Activated CD8-positive, alpha-beta memory T cell treated with anti-CD3 and anti-CD28 coated beads, Interleukin-2, amount 10 ng/mL, durations not matched to agents 7 days and 5 days (primary cell): ENCODE results near the gene NCOA3. TPM values are rescaled to one million over a fixed set of nuclear protein-coding genes. Genes with fewer than 3 reads are reported as not detected.

ENCODE experiments used
- ATAC-seq: fragments of 150-1000 bp; cut with Tn5 transposase; one replicate; pipeline ENCODE4 v1.10.0; 2021; ENCODE audit warnings: moderate library complexity
- CTCF ChIA-PET: fragments of 350-600 bp; sonication (Branson Sonifier 250); formaldehyde crosslinking; loops from one replicate; lab custom pipeline; 2021; ENCODE audit warnings: antibody characterized with exemption; lab: Charles Lee
- DNase-seq: peaks from one replicate; pipeline ENCODE4 v3.0.0-alpha.2; 2020
- H3K27ac Mint-ChIP-seq: one replicate; pipeline ENCODE4 v1.8.0; 2021; ENCODE audit warnings: mild to moderate bottlenecking, mixed read lengths
- H3K27me3 Mint-ChIP-seq: one replicate; pipeline ENCODE4 v1.8.0; 2021; ENCODE audit warnings: mixed read lengths
- H3K36me3 Mint-ChIP-seq: one replicate; pipeline ENCODE4 v1.8.0; 2021; ENCODE audit warnings: mild to moderate bottlenecking, mixed read lengths
- H3K4me1 Mint-ChIP-seq: one replicate; pipeline ENCODE4 v1.8.0; 2021; ENCODE audit warnings: mixed read lengths
- H3K4me3 Mint-ChIP-seq: one replicate; pipeline ENCODE4 v1.8.0; 2021; ENCODE audit warnings: mild to moderate bottlenecking, moderate library complexity, mixed read lengths
- H3K9me3 Mint-ChIP-seq: one replicate; pipeline ENCODE4 v1.8.0; 2022; ENCODE audit warnings: low read depth, mixed read lengths
- total RNA-seq, 2 experiments: library from RNA; stranded (reverse); gene quantifications; one replicate each; pipeline ENCODE4 v1.2.3, GENCODE V29; 2021

NCOA3 gene
- total RNA-seq, 2 experiments from 2014 or later = 74.9 to 75.8 TPM

GRCh38 chr20:47676912-47677634 is 175.4 kb downstream of the NCOA3 start:
- CTCF ChIA-PET = interaction anchor here (0.7 to 3.1 kb wide), 8 partner anchors 9 to 944 kb away, joined by 3 to 31 read pairs (median 4); no protein-coding TSS in a partner anchor
- no peak for DNase-seq

DNA sequence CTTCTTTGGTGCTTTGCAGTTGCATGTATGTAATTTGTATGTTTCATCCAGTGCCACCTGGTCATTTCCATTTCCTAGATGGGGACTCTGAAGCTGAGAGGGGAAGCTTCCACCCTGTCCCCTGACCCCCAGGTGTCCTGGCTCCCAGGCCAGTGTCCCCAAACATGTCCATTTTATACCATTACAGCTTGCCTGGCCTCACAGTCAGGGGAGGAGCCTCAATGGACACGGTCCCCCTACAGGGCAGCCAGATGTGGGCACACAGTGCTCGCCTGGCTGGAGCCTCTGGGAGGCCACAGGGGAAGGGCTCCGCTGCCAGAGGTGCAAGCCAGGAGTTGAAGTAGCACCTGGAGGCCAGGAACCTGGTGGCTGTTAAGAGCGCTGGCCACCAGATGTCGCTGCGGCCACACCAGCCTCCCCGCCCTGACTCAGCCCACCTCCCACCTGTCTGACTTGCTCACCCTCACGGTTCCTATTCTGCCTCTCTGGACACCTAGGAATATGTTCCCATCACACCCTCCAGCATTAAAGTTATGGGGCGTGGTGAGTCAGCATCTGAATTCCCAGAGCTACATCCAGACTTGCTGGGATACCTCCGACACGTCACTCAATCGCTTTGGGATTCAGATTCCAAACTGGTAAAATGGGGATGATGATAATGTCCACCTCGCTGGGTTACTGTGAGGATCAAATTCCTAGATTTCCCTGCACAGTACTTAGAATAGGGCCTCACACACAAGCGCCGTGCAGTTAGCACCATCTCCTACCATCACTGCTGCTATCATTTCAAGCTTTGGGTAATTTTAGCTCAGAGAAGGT is 176.2 kb downstream of the NCOA3 start:
- peak; percentile 71 for ATAC-seq
- CTCF ChIA-PET = interaction anchor here (0.7 to 3.1 kb wide), 11 partner anchors 8 to 943 kb away, joined by 3 to 31 read pairs (median 3); no protein-coding TSS in a partner anchor
- Mint-ChIP-seq H3K27me3 (no peaks in the 10 kb centered on the region), H3K4me3 (no peak overlapping the region), H3K27ac (no peak overlapping the region), H3K4me1 (no peaks in the 10 kb centered on the region), H3K9me3 (no peaks in the 10 kb centered on the region), H3K36me3 (no peaks in the 10 kb centered on the region)
- DNase-seq = peak; percentile 65

More at GRCh38 chr20:47676912-47677634, 175.4 kb downstream of the NCOA3 start:
- Mint-ChIP-seq H3K4me3 (no peak overlapping the region), H3K9me3 (no peaks in the 10 kb centered on the region), H3K27me3 (no peaks in the 10 kb centered on the region), H3K36me3 (no peaks in the 10 kb centered on the region), H3K27ac (no peak overlapping the region), H3K4me1 (no peaks in the 10 kb centered on the region)
- no peak for ATAC-seq

DNA sequence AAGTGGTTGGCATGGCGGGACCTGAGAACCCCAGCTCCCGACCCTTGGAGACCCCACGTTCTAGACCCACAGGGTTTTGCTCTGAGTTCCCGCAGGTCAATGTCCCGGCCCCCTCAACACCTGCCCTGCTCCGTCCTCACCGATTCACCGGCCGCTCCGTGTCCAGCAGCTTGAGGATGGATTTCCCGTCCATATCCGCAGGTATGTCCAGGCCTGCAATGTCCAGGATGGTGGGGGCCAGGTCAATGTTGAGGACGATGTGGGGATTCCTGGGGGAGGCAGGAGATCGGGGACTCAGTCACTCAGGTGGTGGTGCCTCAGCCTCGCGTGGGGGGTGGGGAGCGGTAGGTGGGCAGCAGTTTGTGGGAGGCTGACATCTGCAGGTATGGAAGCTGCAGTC is 176.8 kb downstream of the NCOA3 start:
- CTCF ChIA-PET = interaction anchor here (0.9 to 3.1 kb wide), 8 partner anchors 14 to 942 kb away, joined by 3 to 31 read pairs (median 4); no protein-coding TSS in a partner anchor
- H3K4me1 Mint-ChIP-seq = no peaks in the 10 kb centered on the region
- H3K36me3 Mint-ChIP-seq = no peaks in the 10 kb centered on the region
- H3K9me3 Mint-ChIP-seq = no peaks in the 10 kb centered on the region
- H3K4me3 Mint-ChIP-seq = no peak overlapping the region
- no peak overlapping the region for H3K27ac Mint-ChIP-seq
- DNase-seq (no peak), ATAC-seq (no peak)
- no peaks in the 10 kb centered on the region for H3K27me3 Mint-ChIP-seq

- Mint-ChIP-seq H3K27ac (no peak overlapping the region), H3K36me3 (no peaks in the 10 kb centered on the region), H3K27me3 (no peaks in the 10 kb centered on the region), H3K9me3 (no peaks in the 10 kb centered on the region), H3K4me3 (no peak overlapping the region), H3K4me1 (no peaks in the 10 kb centered on the region)
- CTCF ChIA-PET = interaction anchor here (1.8 to 3.1 kb wide), 2 partner anchors 16 to 941 kb away, joined by 7 to 31 read pairs; no protein-coding TSS in a partner anchor
- ATAC-seq = no peak
- no peak for DNase-seq
Observed at GRCh38 chr20:47679462-47679861, 177.8 kb downstream of the NCOA3 start.

- no peak overlapping the region for H3K27ac Mint-ChIP-seq
- no peaks in the 10 kb centered on the region for H3K4me1 Mint-ChIP-seq
- CTCF ChIA-PET = interaction anchor here (0.9 to 1.8 kb wide), 3 partner anchors 17 to 940 kb away, joined by 3 to 7 read pairs (median 3); no protein-coding TSS in a partner anchor
- H3K27me3 Mint-ChIP-seq = no peaks in the 10 kb centered on the region
- H3K36me3 Mint-ChIP-seq = no peaks in the 10 kb centered on the region
- no peak overlapping the region for H3K4me3 Mint-ChIP-seq
- DNase-seq (no peak), ATAC-seq (no peak)
- H3K9me3 Mint-ChIP-seq = no peaks in the 10 kb centered on the region
Observed at GRCh38 chr20:47680804-47681529, 179.3 kb downstream of the NCOA3 start.

DNA sequence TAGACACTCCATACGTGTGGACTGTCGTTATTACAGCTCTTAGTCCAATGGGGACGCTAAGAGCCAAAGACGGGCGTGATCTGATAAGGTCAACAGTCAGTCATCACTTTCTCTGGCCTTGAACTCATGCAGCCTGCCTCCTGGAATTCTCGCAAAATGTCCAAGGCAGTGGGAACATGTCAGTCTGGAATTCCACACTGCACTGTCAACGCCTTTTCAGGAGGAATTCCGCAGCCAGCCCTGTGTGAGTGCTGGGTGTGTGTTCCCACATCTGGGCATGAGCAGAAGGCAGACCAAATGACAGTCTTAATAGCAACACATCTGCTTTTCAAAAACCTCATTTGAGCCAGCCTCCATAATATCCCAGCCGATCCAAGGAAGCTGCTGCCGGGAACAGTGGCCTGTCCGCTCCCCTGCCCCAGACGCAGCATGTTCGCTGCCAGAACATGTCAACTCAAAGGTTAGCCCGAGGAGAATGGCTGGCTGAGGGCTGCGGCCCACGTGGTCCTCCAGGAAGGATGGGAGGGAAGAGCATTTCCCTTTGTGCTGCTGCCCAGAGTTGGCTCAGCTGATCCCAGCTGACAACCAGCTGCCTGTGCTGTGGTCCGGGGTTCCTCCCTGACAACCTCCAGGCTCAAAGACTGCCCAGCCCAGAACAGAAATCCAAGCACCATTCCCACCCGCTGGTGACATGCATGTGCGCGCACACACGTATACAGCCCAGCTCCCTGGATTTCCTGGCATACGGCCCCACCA is 180.5 kb downstream of the NCOA3 start:
- Mint-ChIP-seq H3K27ac (no peak overlapping the region), H3K9me3 (no peaks in the 10 kb centered on the region), H3K36me3 (no peaks in the 10 kb centered on the region), H3K4me3 (no peak overlapping the region), H3K4me1 (no peaks in the 10 kb centered on the region), H3K27me3 (no peaks in the 10 kb centered on the region)
- DNase-seq (no peak), ATAC-seq (no peak)
- CTCF ChIA-PET = no interaction called here

GRCh38 chr20:47682916-47683315 is 181.2 kb downstream of the NCOA3 start:
- Mint-ChIP-seq H3K4me3 (no peak overlapping the region), H3K27ac (no peak overlapping the region), H3K4me1 (no peaks in the 10 kb centered on the region), H3K27me3 (no peaks in the 10 kb centered on the region), H3K9me3 (no peaks in the 10 kb centered on the region), H3K36me3 (no peaks in the 10 kb centered on the region)
- ATAC-seq = no peak
- no peak for DNase-seq
- CTCF ChIA-PET = no interaction called here

GRCh38 chr20:47684306-47685080 is 182.8 kb downstream of the NCOA3 start:
- CTCF ChIA-PET = no interaction called here
- Mint-ChIP-seq H3K36me3 (no peaks in the 10 kb centered on the region), H3K4me3 (no peak overlapping the region), H3K9me3 (no peaks in the 10 kb centered on the region), H3K27me3 (no peaks in the 10 kb centered on the region), H3K27ac (no peak overlapping the region), H3K4me1 (no peaks in the 10 kb centered on the region)
- DNase-seq (no peak), ATAC-seq (no peak)

DNA sequence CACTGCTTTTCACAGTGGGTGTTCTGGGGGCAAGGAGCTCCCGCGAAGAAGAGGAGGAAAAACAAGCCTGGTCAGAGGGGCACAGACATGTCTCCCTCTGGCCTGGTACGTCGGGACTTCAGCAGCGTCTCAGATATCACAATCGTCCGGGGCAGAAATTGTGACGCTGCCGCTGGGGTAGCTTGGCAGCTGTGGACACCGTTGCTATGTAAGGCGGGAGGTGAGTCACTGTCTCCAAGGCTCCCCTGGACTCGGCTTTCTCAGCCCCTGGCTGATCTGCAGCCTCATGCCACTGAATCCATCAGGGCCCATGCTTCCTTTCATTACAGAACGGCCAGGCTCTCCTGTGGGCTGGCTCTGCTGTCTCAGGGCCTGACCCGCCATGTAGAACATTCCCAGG is 184.9 kb downstream of the NCOA3 start:
- DNase-seq = no peak
- Mint-ChIP-seq H3K27me3 (peaks cover 13% of the 10 kb centered on the region), H3K27ac (no peak overlapping the region), H3K4me3 (no peak overlapping the region), H3K4me1 (no peaks in the 10 kb centered on the region), H3K9me3 (no peaks in the 10 kb centered on the region), H3K36me3 (no peaks in the 10 kb centered on the region)
- CTCF ChIA-PET = interaction anchor here (1.3 kb wide), 1 partner anchor 9 kb away, joined by 3 read pairs; no protein-coding TSS in a partner anchor
- ATAC-seq = no peak

DNA sequence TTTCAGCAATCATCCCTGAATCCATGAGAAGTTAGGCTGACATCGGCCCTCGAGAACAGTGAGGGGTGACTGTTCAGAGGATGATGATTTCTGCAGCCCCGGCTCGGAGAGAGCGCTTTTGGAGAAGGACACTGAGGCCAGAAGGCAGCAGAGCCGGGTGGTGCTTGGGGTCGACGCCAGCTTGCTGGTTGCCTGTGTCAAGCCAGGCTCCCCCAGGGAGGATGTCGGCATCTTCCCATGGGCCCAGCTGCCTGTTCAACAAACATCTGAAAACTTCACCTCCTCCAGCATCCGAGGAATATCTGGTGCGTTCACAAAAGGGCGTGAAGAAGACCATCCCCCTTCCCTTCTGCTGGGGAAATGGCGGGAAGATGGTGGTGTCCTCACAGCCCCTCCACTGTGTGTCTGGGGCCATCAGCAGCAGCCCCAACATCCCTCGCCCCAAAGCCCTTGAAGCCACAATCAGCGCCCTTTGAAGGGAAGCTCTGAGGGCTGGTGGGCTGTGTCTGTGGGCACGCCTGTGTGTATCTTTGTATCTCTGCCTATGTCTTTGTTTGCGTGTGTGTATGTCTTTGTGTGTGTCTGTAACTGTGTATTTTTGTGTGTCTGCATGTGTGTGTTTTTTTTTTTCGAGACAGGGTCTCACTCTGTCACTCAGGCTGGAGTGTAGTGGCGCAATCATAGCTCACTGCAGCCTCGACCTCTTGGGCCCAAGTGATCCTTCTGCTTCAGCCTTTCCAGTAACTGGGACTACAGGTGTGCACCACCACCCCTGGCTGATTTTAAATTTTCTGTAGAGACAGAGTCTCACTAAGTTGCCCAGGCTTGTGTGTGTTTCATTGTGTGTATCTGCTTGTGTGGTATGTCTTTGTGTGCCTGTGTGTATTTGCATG is 185.7 kb downstream of the NCOA3 start:
- CTCF ChIA-PET = no interaction called here

More for the DNA sequence above, 185.7 kb downstream of the NCOA3 start:
- DNase-seq (no peak), ATAC-seq (no peak)
- H3K27me3 Mint-ChIP-seq = peaks cover 15% of the 10 kb centered on the region
- no peaks in the 10 kb centered on the region for H3K4me1 Mint-ChIP-seq
- no peak overlapping the region for H3K27ac Mint-ChIP-seq
- no peak overlapping the region for H3K4me3 Mint-ChIP-seq
- H3K9me3 Mint-ChIP-seq = no peaks in the 10 kb centered on the region
- H3K36me3 Mint-ChIP-seq = no peaks in the 10 kb centered on the region
